ENCODE results near the gene TRAPPC11.

The TRAPPC11 gene

DNA sequence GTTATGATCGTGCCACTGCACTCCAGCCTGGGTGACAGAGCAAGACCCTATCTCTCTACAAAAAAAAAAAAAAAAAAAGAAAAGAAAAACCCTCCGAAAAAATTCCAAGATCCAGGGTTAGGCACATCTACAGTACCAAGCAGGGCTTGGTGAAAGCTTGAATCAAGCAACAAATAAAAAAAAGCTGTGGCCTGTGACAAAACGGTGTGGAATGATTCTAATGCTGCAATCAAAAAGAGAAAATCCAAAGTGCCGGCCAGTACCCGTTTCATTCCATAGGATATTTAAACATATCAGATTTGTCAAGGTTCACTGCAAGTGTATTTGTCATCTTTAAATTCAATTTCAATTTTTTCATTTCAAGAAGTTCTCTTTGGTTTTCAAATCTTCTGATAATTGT lies 20.7 kb upstream of the TRAPPC11 start:
- peak; percentile 30 for DNase-seq

DNA sequence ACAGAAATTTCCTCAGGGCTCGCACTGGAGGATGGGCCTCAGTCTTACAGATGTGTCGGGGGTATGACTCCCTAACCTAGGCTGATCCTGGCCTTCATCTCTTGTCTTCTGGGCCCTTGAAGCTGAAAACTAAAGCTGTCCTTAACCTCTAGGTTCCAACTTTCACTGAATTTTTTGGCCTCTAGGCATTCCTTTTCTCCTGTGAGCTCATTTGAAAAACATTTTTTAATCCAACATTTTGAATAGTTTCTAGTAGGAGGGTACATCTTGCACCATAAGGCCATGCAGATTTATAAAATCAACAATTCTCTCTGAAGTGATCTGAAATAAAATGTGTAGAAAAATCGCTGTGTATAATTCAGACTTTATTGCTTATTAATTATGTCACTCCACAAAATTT lies 19.8 kb upstream of the TRAPPC11 start:
- DNase-seq: peak; percentile 25

DNA sequence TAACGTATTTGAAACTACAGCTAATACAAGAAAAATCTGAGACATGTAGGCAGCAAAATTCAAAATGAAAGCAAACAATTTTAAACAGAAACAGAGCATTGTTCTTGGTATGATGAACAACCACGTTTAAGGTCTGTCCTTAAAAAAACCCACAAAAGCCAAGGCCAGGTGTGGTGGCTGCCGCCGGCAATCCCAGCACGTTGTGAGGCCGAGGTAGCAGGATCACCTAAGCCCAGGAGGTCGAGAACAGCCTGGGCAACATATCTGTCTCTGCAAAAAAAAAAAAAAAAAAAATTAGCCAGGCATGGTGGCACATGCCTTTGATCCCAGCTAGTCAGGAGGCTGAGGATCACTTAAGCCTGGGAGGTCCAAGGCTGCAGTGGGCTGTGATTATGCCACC lies 13.8 kb upstream of the TRAPPC11 start:
- no peak for DNase-seq

DNA sequence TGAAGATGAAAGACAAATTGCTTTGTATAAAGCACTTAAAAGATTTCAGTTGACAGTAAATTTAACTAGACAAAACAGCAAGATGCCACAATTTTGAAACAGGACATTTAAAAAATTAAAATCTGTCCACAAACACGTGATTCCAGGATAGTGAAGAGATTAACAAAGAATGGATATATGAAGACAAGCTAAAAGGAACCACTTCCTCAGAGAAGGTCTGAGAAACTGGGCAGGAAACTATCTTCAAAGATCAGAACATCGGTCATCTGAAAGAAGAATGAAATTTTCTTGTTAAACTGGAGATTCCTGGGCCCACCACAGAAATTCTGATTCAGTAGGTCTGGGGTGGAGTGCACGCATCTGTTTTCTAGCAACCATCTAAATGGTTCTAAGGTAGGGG lies 1.5 kb upstream of the TRAPPC11 start:
- DNase-seq: no peak

DNA sequence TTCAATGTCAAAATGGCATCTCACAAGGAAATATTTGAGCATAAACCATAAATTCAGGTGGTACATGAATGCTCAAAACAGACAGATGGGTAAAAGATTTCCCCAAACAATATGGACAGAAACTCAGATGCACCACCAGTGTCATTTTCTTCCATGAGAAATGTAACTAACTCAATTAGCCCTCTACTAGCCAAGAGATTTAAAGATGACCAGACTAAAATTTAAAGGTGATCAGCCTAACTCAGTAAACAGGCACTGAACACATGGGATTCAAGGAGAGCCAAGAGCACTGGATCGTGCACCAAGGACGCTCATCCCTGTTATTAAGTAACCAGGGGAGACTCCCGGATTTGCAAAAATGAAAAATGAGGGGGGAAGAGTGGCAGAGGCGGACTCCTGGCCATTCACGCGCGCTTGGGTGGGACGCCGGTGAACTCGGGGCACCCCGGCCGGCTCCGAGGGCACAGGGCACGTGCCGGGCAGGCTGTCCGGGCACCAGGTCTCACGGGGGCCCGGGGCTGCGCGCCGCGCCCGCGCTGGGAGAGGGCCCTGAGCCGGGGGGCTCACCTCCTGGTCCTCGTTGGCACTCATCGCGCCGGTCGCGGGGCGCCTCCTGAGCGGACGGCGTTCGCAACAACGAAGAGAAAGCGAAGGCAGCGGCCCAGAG lies 598 bp upstream of the TRAPPC11 start:
- DNase-seq: no peak

DNA sequence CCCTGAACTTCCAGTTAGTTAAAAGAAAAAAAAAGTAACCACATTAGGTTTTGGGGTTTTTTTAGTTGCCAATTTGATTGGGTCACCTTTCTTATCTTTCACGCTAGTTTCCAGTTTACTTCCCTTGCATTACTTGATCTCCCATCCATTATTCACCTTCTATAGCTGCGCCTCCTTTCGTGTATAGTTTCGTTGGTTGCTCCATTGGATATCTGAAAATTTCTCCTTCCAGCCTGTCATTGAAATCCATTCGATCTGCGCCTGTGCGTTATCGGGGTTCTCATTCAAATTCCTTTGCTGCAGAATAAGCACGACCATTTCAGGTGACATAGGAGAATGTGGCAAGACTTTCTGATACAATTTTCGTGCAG lies 764 bp downstream of the TRAPPC11 start:
- no peak for DNase-seq

DNA sequence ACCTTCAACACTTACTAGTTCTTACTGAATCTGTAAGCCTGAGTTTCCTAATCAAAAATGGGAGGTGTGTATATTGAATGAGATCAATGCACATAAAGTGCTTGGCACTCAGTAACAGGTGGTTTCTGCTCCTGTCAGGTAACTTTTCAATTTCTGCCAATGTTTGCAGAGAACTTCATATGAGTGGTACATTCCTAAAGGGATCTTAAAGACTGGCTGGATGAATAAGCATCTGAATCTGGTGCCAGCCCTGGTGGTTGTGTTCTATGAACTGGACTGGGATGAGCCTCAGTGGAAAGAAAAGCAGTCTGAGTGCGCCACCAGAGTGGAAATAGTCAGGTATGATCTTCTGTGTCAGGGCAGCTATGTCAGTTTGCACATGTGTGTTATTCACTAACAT lies 7.0 kb downstream of the TRAPPC11 start:
- DNase-seq: no peak

DNA sequence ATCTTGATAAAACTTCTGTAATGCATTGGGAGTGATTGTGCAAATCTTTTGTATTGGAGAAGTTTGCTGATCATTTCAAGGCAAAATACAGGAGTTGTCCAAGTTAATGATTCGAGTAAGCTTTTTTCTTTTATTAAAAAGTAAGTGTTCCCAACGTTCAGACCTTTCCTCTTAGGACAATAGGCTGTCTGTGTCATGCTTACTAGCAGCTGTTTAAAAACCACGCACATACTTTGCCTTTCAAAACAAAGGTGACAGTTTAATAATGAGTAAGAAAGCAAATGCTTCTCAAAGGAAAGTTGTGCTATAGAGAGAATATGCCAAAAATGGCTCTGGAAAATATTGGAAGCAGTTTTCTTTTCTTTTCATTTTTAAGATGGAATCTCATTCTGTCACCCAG lies 11.2 kb downstream of the TRAPPC11 start:
- no peak for DNase-seq

DNA sequence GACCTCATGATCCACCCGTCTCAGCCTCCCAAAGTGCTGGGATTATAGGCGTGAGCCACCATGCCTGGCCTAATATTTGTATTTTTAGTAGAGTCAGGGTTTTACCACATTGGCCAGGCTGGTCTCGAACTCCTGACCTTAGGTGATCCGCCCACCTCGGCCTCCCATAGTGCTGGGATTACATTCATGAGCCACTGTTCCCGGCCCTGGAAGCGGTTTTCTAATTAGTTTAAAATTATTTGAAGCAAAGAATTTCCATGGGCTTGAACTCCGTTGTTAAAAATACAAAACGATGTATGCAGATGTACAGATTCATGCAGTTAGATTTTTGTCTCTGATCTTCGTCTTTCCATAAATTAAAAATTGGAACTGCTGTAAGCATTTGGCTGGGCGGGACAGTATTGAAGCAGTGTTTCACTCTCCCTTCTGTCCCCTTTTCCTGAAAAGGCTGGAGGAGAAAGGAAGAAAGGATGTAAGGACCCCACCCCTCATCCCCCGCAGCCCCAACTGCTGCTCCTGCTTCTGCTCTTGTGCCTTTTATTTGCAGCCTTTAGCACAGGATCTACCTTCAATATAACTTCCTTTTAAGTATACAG lies 12.0 kb downstream of the TRAPPC11 start:
- DNase-seq: no peak

DNA sequence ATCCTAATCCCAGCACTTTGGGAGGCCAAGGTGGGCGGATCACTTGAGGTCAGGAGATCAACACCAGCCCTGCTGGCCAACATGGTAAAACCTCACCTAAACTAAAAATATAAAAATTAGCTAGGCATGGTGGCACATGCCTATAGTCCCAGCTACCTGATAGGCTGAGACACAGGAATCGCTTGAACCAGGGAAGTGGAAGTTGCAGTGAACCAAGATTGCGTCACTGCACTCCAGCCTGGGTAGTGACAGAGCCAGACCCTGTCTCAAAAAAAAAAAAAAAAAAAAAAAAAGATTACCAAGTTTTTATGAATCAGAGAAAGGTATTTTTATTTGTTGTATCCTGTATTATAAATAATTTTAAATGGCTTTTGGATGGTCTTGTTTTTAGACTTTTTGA lies 15.1 kb downstream of the TRAPPC11 start:
- DNase-seq: no peak

DNA sequence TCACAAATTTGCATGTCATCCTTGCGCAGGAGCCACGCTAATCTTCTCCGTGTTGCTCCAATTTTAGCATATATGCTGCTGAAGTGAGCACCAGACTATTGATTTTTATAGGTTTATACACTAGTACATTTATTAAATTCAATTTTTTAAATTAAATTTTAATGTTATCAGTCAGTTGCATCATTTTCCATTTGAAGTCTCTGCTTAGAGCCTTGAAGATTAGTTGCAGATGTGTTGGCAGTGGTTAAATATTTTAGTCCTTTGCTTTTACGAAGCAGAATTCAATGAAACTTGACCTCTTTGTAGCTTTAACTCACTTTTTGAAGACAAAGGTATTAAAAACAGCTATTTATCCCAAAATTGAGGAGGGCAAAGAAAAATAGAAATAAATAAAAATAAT lies 16.5 kb downstream of the TRAPPC11 start:
- peak; percentile 27 for DNase-seq

DNA sequence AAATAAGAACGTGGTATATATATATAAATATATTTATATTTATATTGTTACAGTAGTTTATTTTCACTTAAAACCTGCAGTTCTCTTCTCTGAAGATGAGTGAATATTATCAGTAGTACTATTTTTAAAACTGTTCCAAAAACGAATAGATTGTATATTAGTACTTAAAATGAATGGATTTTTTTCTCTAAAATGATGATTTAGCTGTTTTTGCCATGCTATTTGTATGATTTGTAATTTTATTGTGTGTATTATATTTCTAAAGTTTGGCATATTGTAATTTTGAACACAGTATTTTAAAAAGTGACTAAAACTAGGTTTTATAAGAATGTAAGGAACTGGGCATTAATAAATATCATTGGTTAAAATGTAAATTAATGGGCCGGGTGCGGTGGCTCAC lies 22.0 kb downstream of the TRAPPC11 start:
- no peak for DNase-seq

DNA sequence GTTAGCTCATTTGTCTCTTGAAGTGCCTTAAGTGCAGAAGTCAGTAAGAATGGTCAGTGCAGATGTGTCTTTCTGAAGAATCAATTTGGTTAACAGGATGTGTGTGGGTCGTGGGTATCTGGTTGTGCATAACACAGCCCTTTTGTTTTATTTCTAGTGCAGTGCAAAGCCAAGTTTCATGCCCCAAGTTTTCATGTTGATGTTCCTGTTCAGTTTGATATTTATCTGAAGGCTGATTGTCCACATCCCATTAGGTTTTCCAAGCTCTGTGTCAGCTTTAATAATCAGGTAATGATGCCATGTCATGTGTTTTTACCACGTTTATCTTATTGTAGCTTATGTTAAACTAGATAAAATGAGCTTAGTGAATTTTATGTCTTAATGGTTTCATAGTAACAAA lies 27.4 kb downstream of the TRAPPC11 start:
- DNase-seq: no peak

DNA sequence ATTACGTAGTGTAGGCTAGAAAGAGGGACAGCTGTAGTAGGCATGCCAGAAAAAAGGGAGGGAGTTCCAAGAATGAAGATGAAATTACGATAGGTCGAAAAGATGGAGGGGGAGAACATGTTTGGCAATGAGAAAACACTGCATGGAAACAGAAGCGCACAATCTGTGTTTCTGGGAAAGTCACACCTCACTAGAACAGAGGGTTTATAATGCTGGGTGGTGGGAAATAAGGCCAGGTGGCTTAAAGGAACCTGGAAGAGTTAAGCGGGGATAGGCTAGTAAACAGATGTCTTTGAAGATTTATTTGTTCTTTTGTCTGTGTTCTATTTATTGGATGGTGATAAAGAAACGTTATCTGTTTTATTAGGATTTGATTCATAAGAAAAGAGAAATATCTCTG lies 29.1 kb downstream of the TRAPPC11 start:
- no peak for DNase-seq

DNA sequence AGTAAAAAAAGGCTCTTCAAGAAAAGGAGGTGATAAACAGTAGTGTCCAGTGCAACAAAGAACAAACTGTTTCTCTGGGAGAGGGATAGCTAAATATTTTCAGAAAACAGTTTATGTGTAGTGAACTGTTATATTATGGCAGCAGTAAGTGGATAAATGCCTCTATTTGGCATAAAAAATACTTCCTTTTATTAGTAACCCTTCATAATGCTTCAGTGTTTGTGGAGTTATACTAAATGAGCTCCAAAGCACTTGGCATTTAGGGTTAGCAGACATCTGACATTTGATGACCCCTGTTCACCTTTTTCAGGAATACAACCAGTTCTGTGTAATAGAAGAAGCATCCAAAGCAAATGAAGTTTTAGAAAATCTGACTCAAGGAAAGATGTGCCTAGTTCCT lies 31.9 kb downstream of the TRAPPC11 start:
- DNase-seq: no peak

DNA sequence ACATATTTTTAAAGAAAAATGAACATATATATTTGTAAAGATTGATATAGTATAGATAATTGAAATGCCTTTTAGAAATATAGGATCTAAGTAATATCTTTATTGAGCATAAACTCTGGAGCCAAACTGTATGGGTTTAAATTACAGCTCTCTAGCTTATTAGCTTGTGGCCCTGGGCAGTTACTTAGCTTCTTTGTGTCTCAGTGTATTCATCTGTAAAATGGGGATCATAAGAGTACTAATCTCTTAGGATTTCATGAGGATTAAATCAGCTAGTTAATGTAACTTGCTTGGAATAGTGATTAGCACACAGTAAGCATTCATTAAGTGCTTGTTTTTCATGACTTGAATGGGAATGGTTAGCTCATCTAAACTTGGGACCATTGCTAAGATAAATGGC lies 32.8 kb downstream of the TRAPPC11 start:
- no peak for DNase-seq

DNA sequence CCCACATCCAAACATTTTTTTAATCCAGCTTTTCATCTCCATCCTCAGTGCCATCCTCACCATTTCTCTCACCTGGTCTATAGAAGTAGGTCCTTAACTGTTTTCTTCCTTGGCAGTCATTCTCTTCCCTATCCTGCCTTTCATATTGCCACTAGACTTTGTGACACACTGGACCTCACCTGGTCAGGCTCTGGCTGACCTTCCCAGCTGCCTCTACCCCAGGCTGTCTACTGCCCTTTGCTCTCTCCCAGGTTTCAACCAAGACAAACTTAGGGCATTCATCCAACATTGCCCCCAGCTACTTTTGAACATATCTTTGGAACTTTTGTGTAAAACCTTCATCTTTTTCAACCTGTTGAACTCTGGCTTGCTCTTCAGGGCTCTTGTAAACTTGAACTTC lies 39.8 kb downstream of the TRAPPC11 start:
- DNase-seq: no peak

DNA sequence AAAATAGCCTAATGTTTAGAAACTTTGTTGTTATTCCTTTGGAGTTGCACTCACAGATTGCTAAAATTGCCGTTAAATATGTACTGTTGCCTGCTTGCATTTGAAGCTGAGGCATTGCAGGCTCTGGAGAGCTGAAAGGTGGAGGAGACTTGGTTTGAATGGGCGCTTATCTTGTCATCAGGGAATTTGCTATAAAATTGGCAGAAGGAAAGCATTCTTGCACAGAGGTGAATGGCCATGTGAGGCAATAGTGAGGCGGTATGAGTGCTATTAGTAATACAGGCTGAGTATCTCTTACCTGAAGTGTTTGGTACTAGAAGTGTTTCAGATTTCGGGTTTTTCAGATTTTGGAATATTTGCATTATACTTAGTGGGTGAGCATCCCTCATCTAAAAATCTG lies 41.3 kb downstream of the TRAPPC11 start:
- DNase-seq: no peak

DNA sequence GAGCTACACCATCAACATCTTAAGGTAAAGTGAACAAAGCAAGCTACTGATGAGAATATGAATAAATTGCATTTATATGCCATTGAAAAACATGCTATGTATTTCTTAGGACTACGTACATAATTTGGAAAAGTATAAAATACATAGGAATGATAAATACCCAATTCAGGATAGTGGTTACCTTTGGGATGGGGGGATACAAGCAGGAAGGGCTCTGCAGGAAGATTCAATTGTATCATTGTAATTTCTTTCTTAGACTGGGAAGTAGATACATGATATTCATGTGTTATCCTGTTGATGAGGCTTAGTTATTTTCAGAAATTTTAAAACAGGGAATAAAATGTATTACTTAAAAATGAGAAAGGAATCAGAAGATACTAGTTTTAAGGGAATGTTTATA lies 43.4 kb downstream of the TRAPPC11 start:
- no peak for DNase-seq

DNA sequence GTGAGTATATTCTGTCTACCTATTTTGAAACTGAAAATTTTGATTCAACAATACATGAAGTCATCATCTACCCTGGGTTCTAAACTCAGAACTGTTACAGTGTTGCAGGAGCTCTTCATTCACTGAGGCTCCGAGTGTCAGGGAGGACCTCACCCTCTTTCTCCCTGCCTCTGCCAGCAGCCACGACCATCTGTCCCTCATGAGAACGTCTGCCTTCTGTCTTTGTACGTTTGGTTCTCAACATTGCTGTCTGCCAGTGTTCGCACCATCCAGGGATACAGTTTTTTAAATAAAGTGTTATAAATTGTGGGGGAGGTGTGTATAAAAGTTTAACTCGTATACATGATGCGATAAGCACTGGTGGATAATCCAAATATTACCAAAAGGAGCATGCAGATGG lies 55.5 kb downstream of the TRAPPC11 start:
- DNase-seq: no peak

DNA sequence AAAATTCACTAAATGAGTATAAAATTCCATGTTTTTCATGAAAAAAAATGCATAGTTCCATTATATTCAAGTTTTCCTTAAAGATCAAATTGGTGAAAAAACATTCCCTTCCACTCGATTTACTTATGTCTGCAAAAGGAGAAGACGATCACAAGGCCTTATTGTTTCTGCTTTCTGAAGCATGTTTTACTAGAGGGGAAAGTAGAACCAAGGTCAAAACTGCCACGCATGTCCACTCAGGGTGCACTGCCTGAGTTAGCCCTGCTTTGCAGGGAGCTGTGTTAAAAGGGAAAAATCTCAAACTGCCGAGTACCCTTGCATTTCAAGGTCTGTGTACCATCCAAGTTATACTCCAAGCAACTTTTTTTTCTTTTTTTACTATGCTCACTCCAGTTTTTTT lies 57.2 kb downstream of the TRAPPC11 start:
- no peak for DNase-seq

DNA sequence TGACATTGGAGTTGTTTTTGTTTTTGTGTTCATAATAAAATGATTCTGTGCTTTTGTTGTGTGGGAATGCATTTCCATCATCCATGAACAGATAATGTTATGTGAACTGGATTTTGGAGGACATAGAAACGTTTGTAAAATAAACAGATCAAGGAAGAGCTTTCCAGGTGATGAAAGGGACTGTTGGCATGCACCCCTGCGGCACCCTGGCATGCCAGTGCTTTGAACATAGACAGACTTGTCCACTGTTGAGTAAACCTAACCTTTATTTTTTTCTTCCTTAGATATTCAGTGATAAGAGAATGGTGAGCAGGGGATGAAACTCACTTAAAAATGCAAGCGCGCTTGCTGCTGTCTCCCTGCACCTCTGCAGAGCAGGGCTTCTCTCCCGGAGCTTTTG lies 59.8 kb downstream of the TRAPPC11 start:
- no peak for DNase-seq

DNA sequence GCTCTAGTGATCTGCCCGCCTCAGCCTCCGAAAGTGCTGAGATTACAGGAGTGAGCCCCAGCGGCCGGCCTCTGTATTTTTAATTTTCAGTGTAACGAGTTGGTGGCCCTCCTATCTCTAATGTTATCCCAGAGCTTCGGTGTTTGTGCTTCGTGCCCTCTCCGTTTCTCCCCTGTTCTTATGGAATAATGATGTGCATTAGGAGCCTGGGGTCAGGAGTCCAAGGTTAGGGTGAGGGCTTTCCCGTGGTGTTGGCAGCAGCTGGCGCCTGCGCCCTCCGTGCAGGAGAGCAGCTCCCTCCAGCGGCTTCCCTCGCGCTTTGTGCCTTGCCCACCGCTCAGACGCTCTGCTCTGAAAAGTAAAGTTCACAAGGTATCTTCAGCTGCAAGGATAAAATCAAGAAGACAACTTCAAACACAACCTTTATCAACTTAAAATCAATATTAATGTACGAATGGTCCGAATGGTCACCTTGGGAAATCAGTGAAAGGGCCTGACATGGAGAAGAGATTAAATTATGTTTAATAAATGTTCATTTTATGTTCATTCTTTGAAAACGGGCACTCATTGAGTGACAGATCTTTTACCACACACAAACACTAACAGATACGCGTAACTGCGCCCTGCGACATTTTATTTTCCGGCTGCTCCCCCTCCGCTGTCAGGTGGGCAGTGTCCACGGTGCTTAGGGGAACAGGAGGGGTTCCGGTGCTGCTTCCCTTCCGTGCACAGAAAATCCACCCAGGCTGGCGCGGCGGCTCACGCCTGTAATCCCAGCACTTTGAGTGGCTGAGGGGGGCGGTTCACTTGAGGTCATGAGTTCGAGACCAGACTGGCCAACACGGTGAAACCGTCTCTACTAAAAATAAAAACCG lies 62.4 kb downstream of the TRAPPC11 start:
- DNase-seq: peak; percentile 25
